ENCODE results near the gene C19orf38.

GRCh38 chr19:10812196-10812595 is 36.0 kb upstream of the C19orf38 start:
- TF ChIP-seq CTCF (IDR thresholded peaks at IDR 0.05; ENCODE audit: low read depth, low read length, poor library complexity, severe bottlenecking) (no peak), EZH2phosphoT487 (IDR thresholded peaks at IDR 0.05; ENCODE audit: borderline replicate concordance, low read length) (no peak)
